Epidermal melanocyte (primary cell): ENCODE data around the gene CD80.

ENCODE experiments used
- DNase-seq: peaks from one replicate; pipeline ENCODE4 v3.0.0; 2011; ENCODE audit warnings: low spot score; ENCODE audit not compliant: insufficient read length

CD80 gene

DNA sequence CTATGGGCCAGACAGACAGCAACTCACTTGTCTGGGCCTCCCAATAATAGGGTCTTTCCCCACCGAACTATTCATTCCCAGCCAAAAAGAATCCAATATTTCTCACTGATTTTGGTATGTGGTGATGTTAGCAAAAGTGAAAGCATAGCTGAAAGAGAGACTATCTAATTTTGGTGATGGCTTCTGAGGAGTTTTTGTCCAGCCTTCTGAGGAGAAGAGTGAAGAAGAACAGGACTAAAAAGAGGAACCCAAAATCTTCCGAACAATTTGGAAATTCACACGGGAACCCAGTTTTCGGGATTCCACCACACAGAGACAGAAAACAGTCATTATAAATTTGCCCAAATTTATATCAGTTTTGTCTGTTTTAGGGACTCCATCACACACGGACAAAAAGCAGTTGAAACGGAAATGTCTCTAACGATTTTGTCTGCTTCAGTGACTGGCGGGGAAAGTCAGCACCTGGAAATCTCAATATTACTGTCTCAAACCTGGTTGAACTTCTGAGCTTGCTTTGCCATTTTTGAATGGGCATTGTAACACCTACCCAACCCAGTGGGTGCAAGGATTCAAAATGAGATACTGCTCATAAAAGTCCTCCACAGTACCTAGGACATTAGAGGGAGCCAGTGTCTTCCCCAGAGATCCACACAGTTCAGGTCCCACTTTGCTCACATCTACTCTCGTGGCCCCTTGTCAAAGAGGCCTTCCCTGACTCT is 9.1 kb downstream of the CD80 start:
- DNase-seq: no peak

GRCh38 chr3:119548341-119548740 is 11.1 kb downstream of the CD80 start:
- no peak for DNase-seq

DNA sequence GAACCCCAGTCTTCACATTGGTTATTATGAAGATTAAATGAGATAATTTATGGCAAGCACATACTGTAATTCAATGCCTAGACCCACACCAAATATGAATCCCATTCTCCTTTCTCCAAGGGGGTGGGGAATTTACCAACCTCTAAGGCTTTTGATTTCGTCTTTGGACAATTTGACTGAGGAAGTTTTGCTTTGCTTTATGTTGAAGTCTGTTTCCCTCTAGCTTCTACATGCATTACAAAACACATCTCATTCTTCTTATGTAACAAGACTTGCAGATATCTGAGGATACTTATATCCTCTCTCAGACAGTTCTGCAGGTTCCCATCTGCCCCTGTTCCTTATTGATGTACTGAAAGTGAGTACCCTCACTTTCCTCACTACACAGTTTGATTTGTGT is 12.2 kb downstream of the CD80 start:
- no peak for DNase-seq

GRCh38 chr3:119543147-119543546 is 16.3 kb downstream of the CD80 start:
- DNase-seq: no peak

DNA sequence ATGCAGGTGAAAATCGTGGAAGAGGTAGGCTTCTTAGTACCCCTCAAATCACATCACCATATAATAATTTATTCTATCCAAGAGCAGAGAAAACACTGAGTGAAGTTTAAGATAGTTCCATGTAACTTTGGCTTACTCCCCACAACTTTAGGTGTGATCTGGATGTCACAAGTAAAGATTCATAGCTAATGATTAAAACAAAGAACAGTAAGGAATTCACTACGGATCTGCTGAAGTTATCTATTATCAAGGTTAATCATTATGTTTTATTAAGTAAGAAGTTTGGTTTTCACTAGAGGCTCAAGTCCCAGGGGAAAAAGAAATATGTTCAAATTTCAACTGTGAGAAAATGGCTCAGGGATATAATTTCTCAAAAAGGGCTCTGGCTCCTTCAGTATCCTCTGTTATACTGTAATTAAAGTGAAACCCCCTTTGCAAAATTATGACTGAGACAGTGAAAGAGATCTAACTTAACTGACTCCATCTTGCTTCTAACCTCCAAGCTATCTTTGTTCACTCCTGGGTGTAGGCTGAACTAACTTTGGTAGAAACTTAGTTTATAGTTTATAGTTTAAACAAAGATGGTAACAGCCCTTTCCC is 17.1 kb downstream of the CD80 start:
- no peak for DNase-seq

DNA sequence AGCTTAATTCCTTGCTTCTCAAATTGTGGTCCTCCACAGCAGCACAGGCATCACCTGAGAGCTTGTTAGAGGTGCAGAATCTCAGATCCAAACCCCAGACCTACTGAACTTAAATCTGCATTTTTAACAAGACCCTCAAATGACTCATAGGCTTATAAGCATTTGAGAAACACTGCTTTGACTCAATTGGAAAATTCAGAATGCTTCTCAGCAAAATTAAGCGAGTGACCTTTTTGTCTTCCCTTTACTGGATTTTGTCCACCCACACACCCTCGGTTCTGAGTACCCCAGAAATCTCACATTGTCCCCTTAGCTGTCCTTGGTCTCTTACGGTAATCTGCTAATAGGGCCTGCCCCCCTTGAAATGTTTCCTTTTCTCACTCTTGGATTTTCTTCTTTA is 17.9 kb downstream of the CD80 start:
- no peak for DNase-seq

DNA sequence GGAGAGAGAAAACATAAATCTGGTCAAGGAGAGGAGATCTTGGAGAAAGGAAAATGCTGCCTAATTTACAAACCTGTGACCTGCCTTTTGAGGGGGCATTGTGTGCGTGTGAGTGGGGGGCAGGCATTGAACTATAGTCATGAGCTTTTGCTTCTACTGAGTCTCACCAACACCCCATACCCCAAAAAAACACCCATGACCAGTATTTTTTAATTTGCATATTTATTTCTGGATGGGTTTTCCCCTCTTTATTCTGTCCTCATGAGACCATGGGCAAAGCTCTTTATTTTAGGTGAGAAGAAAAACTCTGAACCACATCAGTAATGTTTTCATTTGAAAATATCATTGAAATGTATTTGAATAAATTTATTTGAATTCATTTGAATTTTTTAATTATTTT is 20.6 kb downstream of the CD80 start:
- DNase-seq: no peak

GRCh38 chr3:119536757-119537156 is 22.7 kb downstream of the CD80 start:
- DNase-seq: no peak

DNA sequence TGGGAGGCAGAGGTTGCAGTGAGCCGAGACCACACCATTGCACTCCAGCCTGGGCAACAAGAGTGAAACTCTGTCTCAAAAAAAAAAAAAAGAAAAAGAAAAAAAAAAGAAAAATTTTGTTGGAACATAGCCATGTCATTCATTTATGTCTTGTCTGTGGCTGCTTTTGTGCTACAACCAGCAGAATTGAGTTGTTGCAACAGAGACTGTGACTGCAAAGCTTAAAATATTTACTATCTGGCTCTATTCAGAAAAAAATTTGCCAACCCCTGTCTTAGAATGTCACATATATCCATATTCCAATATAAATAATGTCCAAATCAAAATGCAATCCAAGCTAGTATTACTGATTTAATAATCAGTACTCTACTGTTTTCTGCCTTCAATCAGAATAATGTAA is 25.1 kb downstream of the CD80 start:
- no peak for DNase-seq

- DNase-seq: no peak
Observed at GRCh38 chr3:119531151-119531550, 28.3 kb downstream of the CD80 start.

GRCh38 chr3:119530456-119530855 is 29.0 kb downstream of the CD80 start:
- DNase-seq: no peak

DNA sequence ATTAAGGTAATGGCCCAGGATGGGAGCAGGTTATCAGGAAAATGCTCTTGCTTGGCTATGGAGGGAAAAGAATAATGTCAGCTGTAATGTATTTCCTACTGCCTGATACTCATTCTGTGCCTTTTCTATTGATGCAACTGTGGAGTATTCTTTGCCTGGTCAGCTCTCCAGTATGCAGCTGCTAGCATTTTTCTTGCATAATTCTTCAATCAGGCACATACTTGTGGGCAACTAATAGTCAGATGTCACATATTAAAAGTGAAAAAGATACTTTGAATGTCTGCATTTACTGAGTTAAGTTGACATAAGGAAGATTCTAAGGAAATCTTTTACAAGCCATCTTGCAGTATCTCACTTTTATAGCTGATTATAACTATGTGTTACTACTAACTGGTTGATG is 29.5 kb downstream of the CD80 start:
- DNase-seq: peak; percentile 27

DNA sequence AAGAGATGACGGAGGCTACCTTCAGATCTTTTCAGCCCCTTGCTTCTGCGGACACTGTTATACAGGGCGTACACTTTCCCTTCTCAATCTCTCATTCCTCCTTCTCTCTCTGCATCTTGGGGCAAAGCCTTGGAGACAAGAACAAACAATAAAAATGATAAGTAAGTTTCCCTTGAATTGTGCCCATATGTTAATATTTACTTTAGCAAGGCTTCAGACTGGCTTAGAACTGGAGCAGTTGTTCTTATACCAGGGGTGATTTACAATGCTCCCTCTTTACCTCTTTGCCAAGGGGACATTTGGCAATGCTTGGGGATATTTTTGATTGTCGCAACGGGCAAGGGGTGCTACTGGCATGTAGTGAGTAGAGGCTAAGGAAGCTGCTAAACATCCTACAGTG is 31.7 kb downstream of the CD80 start:
- DNase-seq: no peak

GRCh38 chr3:119524931-119525662 is 34.3 kb downstream of the CD80 start:
- no peak for DNase-seq

- DNase-seq: no peak
Observed at GRCh38 chr3:119518026-119518425, 41.4 kb downstream of the CD80 start.

DNA sequence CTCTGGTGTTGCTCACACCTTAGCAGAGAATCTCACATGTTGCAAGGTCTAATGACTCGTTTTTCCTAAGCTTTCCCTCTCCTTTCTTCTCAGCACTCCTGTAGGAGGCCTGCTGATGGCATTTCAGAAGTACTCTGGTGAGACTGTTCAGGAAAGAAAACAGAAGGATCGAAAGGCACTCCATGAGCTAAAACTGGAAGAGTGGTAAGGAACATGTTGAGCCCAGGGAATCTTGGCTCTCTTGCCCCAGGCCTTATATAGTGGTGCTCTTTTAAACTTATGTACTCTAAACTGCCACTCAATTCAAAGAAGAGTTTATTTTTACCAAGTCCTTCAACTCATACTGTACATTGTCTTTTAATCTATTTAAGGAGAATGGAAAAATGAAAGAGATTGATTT is 42.3 kb downstream of the CD80 start:
- DNase-seq: no peak

DNA sequence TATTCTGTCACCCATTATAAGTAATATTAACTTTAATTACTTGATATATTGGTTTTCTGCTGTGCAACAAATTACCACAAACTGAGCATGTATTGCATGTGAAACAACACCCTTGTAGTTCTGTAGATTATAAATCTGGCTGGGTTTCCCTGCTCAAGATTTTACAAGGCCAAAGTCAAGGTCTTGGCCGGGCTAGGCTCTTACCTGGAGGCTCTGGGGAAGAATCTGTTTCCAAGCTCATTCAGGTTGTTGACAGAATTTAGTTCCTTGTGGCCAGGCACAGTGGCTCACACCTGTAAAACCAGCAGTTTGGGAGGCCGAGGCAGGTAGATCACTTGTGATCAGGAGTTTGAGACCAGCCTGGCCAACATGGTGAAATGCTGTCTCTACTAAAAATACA is 44.8 kb downstream of the CD80 start:
- no peak for DNase-seq

DNA sequence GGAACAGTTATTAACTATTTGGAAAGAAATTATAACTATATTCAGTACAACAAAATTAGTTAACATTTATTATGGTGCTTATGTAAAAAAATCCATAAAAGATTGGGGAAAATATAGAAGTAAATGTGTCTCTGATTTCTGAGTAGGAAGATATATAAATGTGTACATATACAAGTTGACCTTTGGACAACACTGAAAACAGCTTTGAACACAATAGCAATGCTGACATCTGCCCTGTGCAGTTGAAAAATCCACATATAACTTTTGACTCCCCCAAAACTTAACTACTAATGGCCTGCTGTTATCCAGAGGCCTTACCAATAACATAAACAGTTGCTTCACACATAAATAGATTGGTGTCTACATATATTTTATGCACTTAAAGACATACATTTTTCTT is 48.7 kb downstream of the CD80 start:
- no peak for DNase-seq

GRCh38 chr3:119508172-119508845 is 51.1 kb downstream of the CD80 start:
- no peak for DNase-seq

- DNase-seq: no peak
Observed at GRCh38 chr3:119507404-119507803, 52.0 kb downstream of the CD80 start.

- DNase-seq: no peak
Observed at GRCh38 chr3:119506631-119507030, 52.8 kb downstream of the CD80 start.

DNA sequence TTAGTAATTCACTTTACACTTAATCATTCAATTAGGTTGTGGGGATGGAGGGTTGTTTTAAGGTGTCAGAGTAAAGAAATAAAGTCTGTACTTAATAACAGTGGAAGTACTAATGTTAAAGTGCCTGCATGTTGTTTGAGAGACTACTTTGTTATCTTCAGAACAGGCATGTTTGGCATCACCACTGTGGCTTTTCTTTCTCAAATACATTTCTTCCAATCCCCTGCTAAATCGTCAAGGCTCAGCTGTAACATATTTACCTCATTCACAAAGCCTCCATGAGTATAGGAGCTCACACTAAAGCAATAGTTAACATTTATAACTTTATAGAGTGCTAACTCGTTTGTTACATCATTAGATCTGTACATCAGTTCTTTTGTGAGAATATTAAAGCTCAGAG is 58.5 kb downstream of the CD80 start:
- no peak for DNase-seq
